HG03378 (cell line): ENCODE data around the gene DNAH9.

Experiments used
- ATAC-seq: cut with Tn5 transposase; IDR thresholded peaks from one replicate; pipeline ENCODE4 v1.9.1; 2021; ENCODE audit warnings: mild to moderate bottlenecking, moderate library complexity; ENCODE audit not compliant: unreplicated experiment

The DNAH9 gene

DNA sequence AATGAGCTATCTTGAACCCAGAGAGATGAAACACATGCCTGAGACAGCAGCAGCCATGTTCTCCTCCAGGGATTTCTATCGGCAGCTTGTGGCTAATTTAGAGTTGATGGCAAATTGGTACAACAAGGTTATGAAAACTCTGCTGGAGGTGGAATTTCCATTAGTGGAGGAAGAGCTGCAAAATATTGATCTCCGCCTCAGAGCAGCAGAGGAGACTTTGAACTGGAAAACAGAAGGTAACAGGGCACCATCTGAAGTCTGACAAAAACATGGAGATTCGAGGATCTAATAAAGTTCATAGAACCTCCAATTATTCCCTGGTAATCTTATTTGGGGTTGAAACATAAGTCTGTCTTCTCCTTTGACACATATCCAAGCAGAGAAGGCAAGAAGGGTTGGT, 52.8 kb downstream of the DNAH9 start:
- ATAC-seq = no peak

- ATAC-seq = no peak
These were observed 70.3 kb downstream of the DNAH9 start for GRCh38 chr17:11668618-11669017.

GRCh38 chr17:11671126-11671525, 72.9 kb downstream of the DNAH9 start:
- no peak for ATAC-seq

GRCh38 chr17:11682646-11683045, 84.4 kb downstream of the DNAH9 start:
- no peak for ATAC-seq

- no peak for ATAC-seq
These were observed 92.4 kb downstream of the DNAH9 start for GRCh38 chr17:11690681-11691080.

- no peak for ATAC-seq
These were observed 94.4 kb downstream of the DNAH9 start for GRCh38 chr17:11692688-11693087.

- ATAC-seq = no peak
These were observed 95.0 kb downstream of the DNAH9 start for GRCh38 chr17:11693284-11693683.

GRCh38 chr17:11700668-11701067, 102.4 kb downstream of the DNAH9 start:
- no peak for ATAC-seq

GRCh38 chr17:11701911-11702310, 103.6 kb downstream of the DNAH9 start:
- no peak for ATAC-seq

GRCh38 chr17:11704041-11704440, 105.8 kb downstream of the DNAH9 start:
- ATAC-seq = no peak

DNA sequence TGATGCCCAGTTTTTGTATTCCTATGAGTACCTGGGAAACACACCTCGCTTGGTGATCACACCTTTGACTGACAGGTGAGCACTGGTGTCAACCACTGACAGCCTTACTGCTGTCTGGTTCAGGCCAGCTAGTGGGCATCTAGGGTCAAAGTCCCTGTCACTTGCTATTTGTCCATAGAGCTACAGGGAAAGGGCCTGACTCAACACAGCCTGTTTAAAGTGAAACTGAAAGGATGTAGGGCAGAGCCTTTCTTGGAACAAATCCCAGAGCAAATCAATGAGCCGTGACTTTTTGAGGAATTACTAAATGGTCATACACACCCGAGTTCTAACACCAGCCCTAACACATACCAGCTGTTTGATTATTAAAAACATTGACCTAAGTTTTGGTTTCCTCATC, 106.8 kb downstream of the DNAH9 start:
- no peak for ATAC-seq

- no peak for ATAC-seq
These were observed 109.3 kb downstream of the DNAH9 start for GRCh38 chr17:11707586-11707985.

- ATAC-seq = no peak
These were observed 114.2 kb downstream of the DNAH9 start for GRCh38 chr17:11712456-11712855.

- ATAC-seq = no peak
These were observed 120.9 kb downstream of the DNAH9 start for GRCh38 chr17:11719203-11719602.

DNA sequence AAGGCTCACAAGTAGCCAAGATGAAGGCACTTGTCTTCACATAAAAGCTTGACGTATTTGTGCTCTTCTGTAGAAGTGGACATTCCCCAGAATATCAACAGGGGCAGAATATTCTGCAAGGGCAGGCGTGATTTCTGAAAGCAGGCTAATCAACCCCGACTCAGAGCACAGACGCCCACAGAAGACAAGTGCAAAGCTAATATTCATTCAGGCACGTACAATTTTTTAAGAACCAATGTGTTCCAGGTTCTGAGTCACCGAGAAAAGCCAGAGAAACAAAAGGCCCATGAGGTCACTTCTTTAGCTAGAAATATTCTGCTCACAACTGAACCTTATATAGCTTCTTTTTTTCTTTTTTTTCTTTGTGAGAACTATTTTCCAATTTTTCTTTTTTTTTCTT, 121.6 kb downstream of the DNAH9 start:
- no peak for ATAC-seq

- no peak for ATAC-seq
These were observed 122.5 kb downstream of the DNAH9 start for GRCh38 chr17:11720816-11721215.

DNA sequence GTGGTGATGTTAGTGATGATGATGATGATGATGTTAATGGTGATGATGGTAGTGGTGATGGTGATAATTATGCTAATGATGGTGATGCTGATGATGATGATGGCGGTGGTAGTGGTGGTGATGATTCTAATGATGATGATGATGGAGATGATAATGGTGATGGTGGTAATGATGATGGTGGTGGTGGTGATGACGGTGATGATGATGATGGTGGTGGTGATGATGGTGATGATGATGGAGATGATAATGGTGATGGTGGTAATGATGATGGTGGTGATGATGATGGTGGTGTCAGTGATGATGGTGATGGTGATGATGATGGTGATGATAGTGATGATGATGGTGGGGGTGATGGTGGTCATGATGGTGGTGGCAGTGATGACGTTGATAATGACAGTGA, 132.5 kb downstream of the DNAH9 start:
- no peak for ATAC-seq

GRCh38 chr17:11736613-11737312, 138.5 kb downstream of the DNAH9 start:
- no peak for ATAC-seq

- no peak for ATAC-seq
These were observed 139.0 kb downstream of the DNAH9 start for GRCh38 chr17:11737313-11737679.

DNA sequence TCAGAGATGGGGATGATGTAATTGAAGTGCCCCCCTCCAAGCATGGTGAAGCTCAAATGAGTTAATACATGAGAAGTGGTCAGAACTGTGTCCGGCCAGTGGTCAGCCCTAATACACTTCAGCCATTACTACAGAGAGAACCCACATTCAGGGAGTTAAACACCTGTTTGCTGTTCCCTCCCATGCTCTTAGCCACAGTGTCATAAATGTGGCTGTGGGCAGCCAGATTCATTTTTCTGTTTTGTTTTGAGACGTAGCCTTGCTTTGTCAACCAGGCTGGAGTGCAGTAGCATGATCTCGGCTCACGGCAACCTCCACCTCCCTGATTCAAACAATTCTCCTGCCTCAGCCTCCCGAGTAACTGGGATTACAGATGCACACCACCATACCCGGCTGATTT, 139.9 kb downstream of the DNAH9 start:
- no peak for ATAC-seq

DNA sequence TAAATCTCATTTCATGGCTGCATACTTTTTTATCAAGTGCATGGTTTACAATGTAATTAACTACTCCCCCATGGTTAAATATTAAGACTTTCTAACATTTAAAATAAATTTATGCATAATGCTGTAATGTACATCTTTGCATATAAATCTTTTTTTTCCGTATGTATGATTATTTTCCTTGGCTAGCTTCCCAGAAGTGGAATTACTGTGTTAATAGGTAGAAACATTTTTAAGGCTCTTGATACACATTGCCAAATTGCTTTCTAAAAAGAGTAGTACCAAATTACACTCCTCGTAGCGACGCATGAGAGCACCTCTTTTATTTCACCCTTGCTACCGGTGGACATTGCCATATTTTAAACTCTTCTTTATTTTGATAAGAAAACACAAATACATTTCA, 141.1 kb downstream of the DNAH9 start:
- no peak for ATAC-seq

GRCh38 chr17:11739848-11740247, 141.6 kb downstream of the DNAH9 start:
- ATAC-seq = no peak

GRCh38 chr17:11742886-11743285, 144.6 kb downstream of the DNAH9 start:
- ATAC-seq = no peak
